ENCODE measurements around the gene RPL4.
A peak's percentile ranks its signal among the peaks of the same experiment; 100 is the strongest.

RPL4 gene

DNA sequence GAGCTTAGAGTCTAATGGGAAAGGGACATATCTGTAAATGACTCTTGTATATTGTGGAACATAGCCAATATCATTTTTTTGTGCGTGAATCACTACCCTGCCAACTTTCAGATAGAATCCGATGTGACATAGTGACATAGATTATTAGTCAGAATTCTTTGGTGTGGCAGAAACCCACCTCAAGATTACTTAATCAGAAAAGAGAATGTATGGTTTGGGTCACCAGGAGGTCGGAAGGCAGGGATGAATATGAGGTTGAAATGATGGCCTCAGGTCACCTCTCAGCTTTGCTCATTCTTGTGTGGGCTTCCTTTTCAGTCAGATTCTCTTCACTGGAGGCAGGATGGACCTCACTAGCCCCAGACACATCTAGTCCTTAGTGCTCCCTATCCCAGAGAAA lies 48.4 kb downstream of the RPL4 start:
- DNase-seq (ENCODE audit: low spot score) = peak; percentile 17

DNA sequence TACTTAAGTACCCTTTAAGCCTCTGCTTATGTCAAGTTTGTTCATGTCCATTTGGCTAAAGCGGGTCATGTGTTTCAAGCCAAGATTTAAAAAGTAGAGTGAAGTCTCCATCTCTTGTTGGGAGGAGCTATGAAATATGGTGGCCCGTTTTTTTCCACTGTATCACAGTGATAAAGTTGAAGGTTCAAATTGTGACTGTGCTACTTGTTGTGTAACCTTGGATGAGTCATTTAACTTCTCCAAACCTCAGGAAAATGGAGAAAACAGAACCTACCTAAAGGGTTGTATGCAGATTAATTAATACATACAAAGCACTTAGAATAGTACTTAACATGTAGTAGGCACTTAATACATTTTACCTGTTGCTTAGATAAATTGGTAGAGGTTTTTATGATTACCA lies 50.5 kb downstream of the RPL4 start:
- no peak for DNase-seq (ENCODE audit: low spot score)

DNA sequence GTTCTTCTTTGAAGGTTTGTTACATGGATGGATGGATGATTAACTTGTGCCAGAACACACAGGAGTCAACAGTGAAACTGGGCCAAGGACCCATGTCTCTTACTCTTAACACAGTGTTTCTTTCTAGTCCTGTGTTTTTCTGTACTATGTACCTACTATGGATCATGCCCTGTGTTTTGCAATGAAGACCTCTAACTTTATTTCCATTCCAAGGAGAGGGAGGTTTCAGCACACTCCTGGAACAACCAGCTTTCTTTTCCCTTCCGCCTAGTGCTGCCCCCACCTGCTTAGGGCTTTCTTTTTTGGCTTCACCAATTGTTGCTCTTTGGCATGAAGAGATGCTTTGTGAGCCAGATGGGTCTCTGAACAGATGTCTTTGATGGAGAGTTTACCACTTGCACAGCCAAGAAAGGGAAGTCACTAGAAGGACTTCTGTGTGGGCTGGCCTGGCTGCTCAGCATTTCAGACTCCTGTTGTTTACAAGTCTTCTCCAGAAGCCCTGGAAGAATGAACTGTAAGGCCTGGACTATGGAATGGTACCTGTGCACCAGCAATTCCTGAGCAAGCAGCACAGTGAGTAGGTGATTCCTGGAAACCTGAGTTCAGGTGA lies 51.6 kb downstream of the RPL4 start:
- DNase-seq (ENCODE audit: low spot score) = no peak

DNA sequence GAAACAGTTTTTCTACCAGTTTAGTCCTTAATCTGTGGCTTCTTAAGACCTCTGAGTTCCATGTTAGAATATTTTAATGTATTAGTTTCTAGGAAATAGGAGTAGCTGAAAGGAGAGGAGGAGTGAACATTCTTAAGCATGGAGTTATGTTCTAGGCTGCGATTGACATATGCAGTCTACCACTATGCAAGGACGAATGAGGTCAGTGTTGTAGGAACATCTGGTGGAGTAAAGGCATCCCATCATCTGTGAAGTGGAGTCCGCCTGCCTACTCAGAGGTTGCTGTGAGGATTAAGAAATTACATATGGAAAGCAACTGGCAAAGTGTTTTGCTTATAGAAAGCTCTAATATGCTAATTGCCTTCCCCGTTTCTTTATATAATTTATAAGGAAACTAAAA lies 52.2 kb downstream of the RPL4 start:
- no peak for DNase-seq (ENCODE audit: low spot score)
